Measurements from ENCODE around the gene FUOM.

Gene FUOM

GRCh38 chr10:133309100-133309719 lies 48.6 kb downstream of the FUOM start:
- peak; percentile 74 for DNase-seq

- DNase-seq: no peak
Measured at GRCh38 chr10:133308421-133309099, 49.3 kb downstream of the FUOM start, which contains the start of the genes TUBGCP2 and ZNF511. TSS of gene TUBGCP2 (minus strand) at chr10:133308872. CDS start at chr10:133302941, 5,931 bp downstream. TSS of gene ZNF511 (plus strand) at chr10:133308914. CDS start at chr10:133308944, 30 bp downstream.

- peak; percentile 73 for DNase-seq
Measured at GRCh38 chr10:133307776-133308420, 49.9 kb downstream of the FUOM start.

GRCh38 chr10:133306941-133307379 lies 50.9 kb downstream of the FUOM start:
- no peak for DNase-seq

DNA sequence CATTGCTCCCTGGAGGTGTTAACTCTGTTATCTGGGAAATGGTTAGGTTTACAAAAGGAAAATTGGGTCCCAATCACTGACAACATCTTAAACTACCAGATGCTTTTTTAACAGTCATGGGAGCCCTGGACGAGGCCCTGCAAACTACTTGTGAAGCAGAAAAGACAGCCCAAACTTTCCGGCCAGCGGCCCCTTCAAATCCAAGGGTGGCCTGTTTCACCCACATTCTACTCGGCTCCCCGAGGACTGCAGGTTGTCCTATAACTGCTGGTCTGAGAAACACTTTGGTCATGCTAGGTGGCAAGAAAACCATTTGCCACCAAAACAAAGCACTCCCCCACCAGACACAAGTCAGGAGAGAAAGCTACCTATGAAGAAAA lies 51.7 kb downstream of the FUOM start:
- no peak for DNase-seq
